ENCODE data around the gene SORCS2.

- no peak for TF ChIP-seq CTCF (IDR thresholded peaks at IDR 0.05)
- no peak for TF ChIP-seq POLR2A (IDR thresholded peaks at IDR 0.05)
These were observed 553.1 kb downstream of the SORCS2 start for GRCh38 chr4:7745301-7745885.

Measured in uterus (tissue), 2 donors.